ENCODE measurements around the gene SPRR5.

SPRR5 gene

GRCh38 chr1:152993186-152993585 lies 46.2 kb downstream of the SPRR5 start:
- no peak overlapping the region for H3K4me3 ChIP-seq (replicated peaks; ENCODE audit: low read depth, low read length)
- TF ChIP-seq CTCF (IDR thresholded peaks at IDR 0.05; ENCODE audit: low read length, missing control alignments) = no peak
- no peak for DNase-seq (ENCODE audit: low read depth)

- TF ChIP-seq CTCF (IDR thresholded peaks at IDR 0.05; ENCODE audit: low read length, missing control alignments) = no peak
- H3K4me3 ChIP-seq (replicated peaks; ENCODE audit: low read depth, low read length) = no peak overlapping the region
- no peak for DNase-seq (ENCODE audit: low read depth)
Observed at GRCh38 chr1:152995842-152996241, 48.8 kb downstream of the SPRR5 start.

- no peak overlapping the region for H3K4me3 ChIP-seq (replicated peaks; ENCODE audit: low read depth, low read length)
- no peak for DNase-seq (ENCODE audit: low read depth)
- TF ChIP-seq CTCF (IDR thresholded peaks at IDR 0.05; ENCODE audit: low read length, missing control alignments) = no peak
Observed at GRCh38 chr1:152996633-152997400, 49.8 kb downstream of the SPRR5 start.

- no peak for DNase-seq (ENCODE audit: low read depth)
- no peak for TF ChIP-seq CTCF (IDR thresholded peaks at IDR 0.05; ENCODE audit: low read length, missing control alignments)
- no peak overlapping the region for H3K4me3 ChIP-seq (replicated peaks; ENCODE audit: low read depth, low read length)
Observed at GRCh38 chr1:152997901-152998300, 50.9 kb downstream of the SPRR5 start.

GRCh38 chr1:152998476-152998875 lies 51.5 kb downstream of the SPRR5 start:
- no peak overlapping the region for H3K4me3 ChIP-seq (replicated peaks; ENCODE audit: low read depth, low read length)
- DNase-seq (ENCODE audit: low read depth) = no peak
- TF ChIP-seq CTCF (IDR thresholded peaks at IDR 0.05; ENCODE audit: low read length, missing control alignments) = no peak
